T-cell (primary cell): ENCODE measurements around the gene COL9A1. TPM values are rescaled to one million over a fixed set of nuclear protein-coding genes. Genes with fewer than 3 reads are reported as not detected.
A peak's percentile ranks its signal among the peaks of the same experiment; 100 is the strongest.

Source experiments
- ATAC-seq, 4 experiments: fragments of 200-7000 bp in 3 of 4; fragments of 150-1000 bp in 1 of 4; cut with Tn5 transposase; replicated peaks in 1 of 4; 1 replicate in 3 of 4; 2 replicates in 1 of 4; pipeline ENCODE4 v1.10.0; 2021; ENCODE audit warnings: moderate library complexity in 3 of 4, mild to moderate bottlenecking in 2 of 4, moderate number of reproducible peaks in 1 of 4
- CTCF ChIA-PET, 2 donors: fragments of 300-600 bp; sonication (Branson Sonifier 250); formaldehyde crosslinking; loops; one replicate each; lab custom pipeline; 2022; ENCODE audit warnings: antibody characterized with exemption in 2 of 2; lab: Charles Lee
- POLR2A ChIA-PET, 2 donors: fragments of 300-600 bp; sonication (Branson Sonifier 250); formaldehyde crosslinking; loops; one replicate each; lab custom pipeline; 2022; ENCODE audit warnings: antibody characterized with exemption in 2 of 2; lab: Charles Lee
- DNase-seq, 35 experiments: peaks; one replicate each; pipeline versions ENCODE4 v3.0.0 to v3.0.0-alpha.2; 2013 to 2023
- H3K27ac ChIP-seq: one replicate; pipeline ENCODE4 v1.5.1; 2013; ENCODE audit warnings: low read length
- H3K27me3 ChIP-seq, 2 experiments: replicated peaks in 1 of 2; 1 replicate in 1 of 2; 2 replicates in 1 of 2; pipeline versions ENCODE4 v1.6.1 to v1.7.0; 2013; ENCODE audit warnings: low read length in 1 of 2, mixed read lengths in 1 of 2; ENCODE audit not compliant: control insufficient read depth in 2 of 2, insufficient read depth in 2 of 2; ENCODE audit errors: extremely low read depth in 1 of 2
- H3K36me3 ChIP-seq, 2 donors: 1 replicate in 1 of 2; 2 replicates in 1 of 2; pipeline versions ENCODE4 v1.6.1 to v1.7.0; 2013; ENCODE audit warnings: low read length in 1 of 2; ENCODE audit not compliant: control insufficient read depth in 2 of 2, insufficient read depth in 1 of 2; ENCODE audit errors: extremely low read depth in 1 of 2
- H3K4me1 ChIP-seq, 2 experiments: 1 replicate in 1 of 2; 2 replicates in 1 of 2; pipeline versions ENCODE4 v1.6.1 to v1.7.0; 2013; ENCODE audit warnings: low read length in 2 of 2, mixed read lengths in 1 of 2; ENCODE audit not compliant: insufficient read depth in 2 of 2, control insufficient read depth in 1 of 2; ENCODE audit errors: extremely low read depth in 1 of 2
- H3K4me3 ChIP-seq, 2 donors: 1 replicate in 1 of 2; 2 replicates in 1 of 2; pipeline versions ENCODE4 v1.5.1 to v1.7.0; 2013; ENCODE audit warnings: mild to moderate bottlenecking in 2 of 2, low read length in 1 of 2, moderate library complexity in 1 of 2; ENCODE audit not compliant: control insufficient read depth in 1 of 2; ENCODE audit errors: extremely low read depth in 1 of 2
- H3K9me3 ChIP-seq: 2 replicates; pipeline ENCODE4 v1.7.0; 2013
- H3K27ac Mint-ChIP-seq, 2 donors: one replicate each; pipeline ENCODE4 v1.8.0; 2020 to 2021; ENCODE audit warnings: mild to moderate bottlenecking in 2 of 2, mixed read lengths in 2 of 2
- H3K27me3 Mint-ChIP-seq, 2 donors: one replicate each; pipeline ENCODE4 v1.8.0; 2021 to 2022; ENCODE audit warnings: mixed read lengths in 2 of 2
- H3K36me3 Mint-ChIP-seq: one replicate; pipeline ENCODE4 v1.8.0; 2021; ENCODE audit warnings: mixed read lengths
- H3K4me1 Mint-ChIP-seq, 3 donors: one replicate each; pipeline ENCODE4 v1.8.0; 2020 to 2022; ENCODE audit warnings: mixed read lengths in 3 of 3, mild to moderate bottlenecking in 1 of 3
- H3K4me3 Mint-ChIP-seq, 3 donors: one replicate each; pipeline ENCODE4 v1.8.0; 2020 to 2022; ENCODE audit warnings: mild to moderate bottlenecking in 3 of 3, mixed read lengths in 3 of 3, moderate library complexity in 3 of 3
- H3K9me3 Mint-ChIP-seq, 3 donors: one replicate each; pipeline ENCODE4 v1.8.0; 2020 to 2022; ENCODE audit warnings: mixed read lengths in 3 of 3
- WGBS: methylation state at CpG from one replicate; pipeline ENCODE4 v1.1.5; 2013; ENCODE audit warnings: missing lambda C conversion rate; ENCODE audit not compliant: insufficient coverage; 5-methylcytosine and 5-hydroxymethylcytosine counted together
- total RNA-seq, 35 experiments: library from RNA in 6 of 35; stranded (reverse) in 6 of 35; fragments of 120-200 nt in 1 of 35; gene quantifications; one replicate each; pipeline versions ENCODE4 v1.2.1 to v1.2.4 and lab custom pipeline; 2013 to 2026

The COL9A1 gene
- total RNA-seq, 5 donors from 2014 or later (not counting 1 experiment from before 2014, with no cell fraction given): not detected

DNA sequence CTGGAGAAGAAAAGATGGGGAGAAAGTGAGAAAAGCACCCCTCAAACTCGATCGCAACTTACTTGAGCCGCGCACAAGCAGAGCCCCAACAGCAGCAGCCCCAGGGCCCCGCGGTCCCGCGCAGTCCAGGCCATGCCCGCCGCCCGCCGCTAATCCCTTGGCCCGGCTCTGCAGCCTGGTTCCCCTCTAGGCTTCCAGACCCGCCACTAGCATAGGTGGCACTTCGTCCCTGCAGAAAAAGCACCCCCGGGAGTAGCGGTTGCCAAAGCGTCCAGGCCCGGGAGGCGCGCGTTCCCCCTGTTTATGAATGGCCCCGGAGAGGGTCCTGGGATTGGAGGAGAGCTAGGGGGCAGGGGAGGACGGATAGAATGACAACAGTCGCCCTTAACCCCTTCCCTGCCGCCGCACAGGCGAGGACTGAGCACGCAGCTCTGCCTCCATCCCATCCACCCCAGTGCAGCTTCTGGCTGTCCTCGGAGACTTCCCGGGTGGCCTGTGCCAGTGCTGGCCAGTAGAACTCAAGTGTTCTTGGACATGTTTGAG lies 19.9 kb downstream of the COL9A1 start:
- POLR2A ChIA-PET: no interaction called here
- H3K27me3 Mint-ChIP-seq: peaks cover 35 to 42% of the 10 kb centered on the region in 2 donors
- H3K27me3 ChIP-seq: peaks cover 7 to 36% of the 10 kb centered on the region in 2 experiments
- peaks cover 0 to 1% (median 1%) of the 10 kb centered on the region in 3 donors for H3K4me1 Mint-ChIP-seq
- H3K9me3 Mint-ChIP-seq: no peaks in the 10 kb centered on the region
- DNase-seq: no peak
- H3K27ac Mint-ChIP-seq: no peak overlapping the region
- no peak overlapping the region for H3K4me3 Mint-ChIP-seq
- H3K27ac ChIP-seq: no peak overlapping the region
- H3K9me3 ChIP-seq: no peaks in the 10 kb centered on the region
- CTCF ChIA-PET: no interaction called here
- no peaks in the 10 kb centered on the region for H3K4me1 ChIP-seq
- H3K36me3 ChIP-seq: no peaks in the 10 kb centered on the region
- H3K4me3 ChIP-seq: no peak overlapping the region
- H3K36me3 Mint-ChIP-seq: no peaks in the 10 kb centered on the region
- 11% methylated on average over 15 of the region's 31 CpGs for WGBS
- peak in 1 of 4 experiments; percentile 30 for ATAC-seq

DNA sequence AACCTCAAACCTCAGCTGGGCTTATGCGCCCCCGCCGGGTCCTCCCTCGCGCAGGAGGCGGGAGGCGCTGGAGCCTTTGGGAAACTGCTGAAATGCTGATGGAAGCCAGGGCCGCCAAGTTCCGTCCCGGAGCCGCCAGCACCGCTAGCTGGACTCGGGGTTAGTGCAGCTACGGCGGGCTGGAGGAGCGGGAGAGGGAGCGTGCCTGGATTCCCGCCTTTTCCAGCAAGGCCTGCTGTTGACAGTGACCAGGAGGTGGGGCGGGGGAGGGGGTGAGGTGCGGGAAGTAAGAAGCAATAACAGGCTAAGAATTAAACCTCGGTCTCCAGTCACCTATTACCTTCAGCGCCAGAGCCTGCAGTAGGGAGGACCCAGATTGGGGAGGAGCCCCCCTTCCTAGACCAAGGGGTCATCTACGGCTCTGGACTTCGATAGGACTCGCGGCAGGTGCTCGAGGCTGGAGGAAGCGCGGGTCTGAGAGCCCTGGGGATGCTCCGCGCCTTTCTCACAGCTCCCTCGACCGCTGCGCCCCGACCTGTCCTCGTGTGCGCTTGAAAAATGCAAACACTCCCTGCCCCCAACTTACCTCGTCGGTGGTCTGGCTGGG lies 20.5 kb downstream of the COL9A1 start:
- peaks cover 7 to 36% of the 10 kb centered on the region in 2 experiments for H3K27me3 ChIP-seq
- H3K4me3 Mint-ChIP-seq: no peak overlapping the region
- DNase-seq (no peak), ATAC-seq (no peak)
- POLR2A ChIA-PET: interaction anchor here in 1 of 2 donors (0.6 kb wide), 1 partner anchor 74 kb away, joined by 6 read pairs; no protein-coding TSS in a partner anchor
- no peak overlapping the region for H3K4me3 ChIP-seq
- CTCF ChIA-PET: no interaction called here
- H3K9me3 ChIP-seq: no peaks in the 10 kb centered on the region
- no peaks in the 10 kb centered on the region for H3K9me3 Mint-ChIP-seq
- H3K36me3 ChIP-seq: no peaks in the 10 kb centered on the region
- no peak overlapping the region for H3K27ac ChIP-seq
- WGBS: 6% methylated on average over 18 of the region's 39 CpGs
- no peaks in the 10 kb centered on the region for H3K4me1 ChIP-seq
- no peak overlapping the region for H3K27ac Mint-ChIP-seq
- H3K4me1 Mint-ChIP-seq: peaks cover 0 to 1% (median 1%) of the 10 kb centered on the region in 3 donors
- H3K27me3 Mint-ChIP-seq: peaks cover 35 to 42% of the 10 kb centered on the region in 2 donors
- no peaks in the 10 kb centered on the region for H3K36me3 Mint-ChIP-seq

DNA sequence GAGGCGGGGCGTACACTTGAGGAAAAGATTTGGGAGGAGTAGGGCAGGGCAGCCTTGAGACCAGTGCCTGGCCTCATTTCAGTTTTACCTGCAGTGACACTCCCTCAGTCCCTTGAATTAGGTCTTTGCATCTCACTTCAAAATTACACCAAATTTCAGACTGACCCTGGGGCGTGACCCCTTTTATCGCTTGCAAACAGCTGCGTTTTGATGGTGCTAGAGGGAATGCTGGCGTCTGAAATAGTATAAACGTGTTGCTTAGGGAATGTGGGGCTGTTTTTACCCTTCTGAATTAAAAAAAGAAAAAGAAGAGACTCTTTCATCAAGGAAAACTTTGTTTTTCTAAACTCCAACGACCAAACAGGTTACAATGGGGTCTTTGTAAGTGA lies 21.0 kb downstream of the COL9A1 start:
- H3K36me3 ChIP-seq: no peaks in the 10 kb centered on the region

DNA sequence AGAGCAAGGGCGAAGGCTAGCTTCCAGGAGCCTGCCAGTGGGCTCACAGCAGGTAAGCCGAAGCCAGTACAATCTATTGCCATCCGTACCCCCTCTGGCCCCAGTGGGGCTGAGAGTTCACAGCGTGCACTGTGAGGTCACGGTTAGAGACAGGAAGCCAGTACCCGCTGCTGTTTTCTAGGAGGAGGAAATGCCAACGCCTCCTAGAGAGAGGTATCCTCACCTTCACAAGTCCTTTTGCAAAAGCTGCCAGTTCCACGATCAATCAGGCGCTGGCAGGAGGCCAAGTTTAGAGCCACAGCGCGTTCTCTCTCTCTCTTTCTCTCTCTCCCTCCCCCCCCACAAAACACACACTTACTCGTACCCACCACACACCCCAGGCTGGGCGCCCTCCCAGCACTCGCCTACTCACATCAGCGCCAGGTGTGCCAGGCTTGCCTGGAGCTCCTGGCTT lies 22.5 kb downstream of the COL9A1 start:
- H3K27me3 ChIP-seq: peaks cover 7 to 36% of the 10 kb centered on the region in 2 experiments
- no peak overlapping the region for H3K4me3 ChIP-seq
- ATAC-seq (no peak), DNase-seq (no peak)
- no peak overlapping the region for H3K27ac Mint-ChIP-seq
- H3K4me1 Mint-ChIP-seq: peaks cover 0 to 1% (median 1%) of the 10 kb centered on the region in 3 donors
- peaks cover 39 to 45% of the 10 kb centered on the region in 2 donors for H3K27me3 Mint-ChIP-seq
- no peak overlapping the region for H3K4me3 Mint-ChIP-seq
- H3K9me3 ChIP-seq: no peaks in the 10 kb centered on the region
- no peaks in the 10 kb centered on the region for H3K36me3 Mint-ChIP-seq
- 58% methylated on average over 6 of the region's 15 CpGs for WGBS
- H3K9me3 Mint-ChIP-seq: no peaks in the 10 kb centered on the region
- POLR2A ChIA-PET: no interaction called here
- H3K27ac ChIP-seq: no peak overlapping the region
- CTCF ChIA-PET: no interaction called here
- no peaks in the 10 kb centered on the region for H3K4me1 ChIP-seq
- H3K36me3 ChIP-seq: no peaks in the 10 kb centered on the region

More for the DNA sequence above, 21.0 kb downstream of the COL9A1 start:
- no peak overlapping the region for H3K27ac ChIP-seq
- H3K27me3 ChIP-seq: peaks cover 7 to 36% of the 10 kb centered on the region in 2 experiments
- Mint-ChIP-seq H3K4me1 (peaks cover 0 to 1% (median 1%) of the 10 kb centered on the region in 3 donors), H3K4me3 (no peak overlapping the region), H3K27ac (no peak overlapping the region), H3K27me3 (peaks cover 35 to 42% of the 10 kb centered on the region in 2 donors), H3K9me3 (no peaks in the 10 kb centered on the region), H3K36me3 (no peaks in the 10 kb centered on the region)
- no peak for ATAC-seq
- H3K4me1 ChIP-seq: no peaks in the 10 kb centered on the region
- H3K4me3 ChIP-seq: no peak overlapping the region
- H3K9me3 ChIP-seq: no peaks in the 10 kb centered on the region
- ChIA-PET CTCF (no interaction called here), POLR2A (interaction anchor here in 1 of 2 donors (0.6 kb wide), 1 partner anchor 74 kb away, joined by 6 read pairs; no protein-coding TSS in a partner anchor)
- no peak for DNase-seq
- WGBS: no CpG with 5 or more reads among the region's 8 CpGs

DNA sequence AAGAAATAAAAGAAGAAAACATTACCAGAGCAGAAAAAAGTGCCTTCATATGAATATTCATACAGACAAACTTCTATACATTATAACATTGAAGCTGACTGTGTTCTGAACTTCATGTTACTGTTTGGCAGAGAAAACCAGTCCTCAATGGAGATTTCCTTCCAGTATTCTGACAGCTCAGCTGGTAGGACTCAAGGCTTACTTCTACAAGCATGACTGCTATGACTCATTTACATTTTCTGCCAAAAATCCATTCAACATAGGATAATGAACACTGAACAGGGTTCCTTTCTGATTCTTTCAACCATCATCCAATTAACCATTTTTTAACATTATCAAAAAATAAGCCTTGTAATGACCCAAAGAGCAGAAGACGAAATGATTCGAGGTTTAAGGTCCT lies 25.4 kb downstream of the COL9A1 start:
- Mint-ChIP-seq H3K4me1 (peaks cover 0 to 1% (median 1%) of the 10 kb centered on the region in 3 donors), H3K27me3 (peaks cover 23 to 35% of the 10 kb centered on the region in 2 donors), H3K4me3 (no peak overlapping the region), H3K27ac (no peak overlapping the region), H3K9me3 (no peaks in the 10 kb centered on the region), H3K36me3 (no peaks in the 10 kb centered on the region)
- H3K27ac ChIP-seq: no peak overlapping the region
- 78% methylated on average over 2 of the region's 2 CpGs for WGBS
- ATAC-seq (no peak), DNase-seq (no peak)
- no peaks in the 10 kb centered on the region for H3K4me1 ChIP-seq
- ChIA-PET CTCF (no interaction called here), POLR2A (no interaction called here)
- peaks cover 5 to 24% of the 10 kb centered on the region in 2 experiments for H3K27me3 ChIP-seq
- no peaks in the 10 kb centered on the region for H3K9me3 ChIP-seq
- H3K4me3 ChIP-seq: no peak overlapping the region
- H3K36me3 ChIP-seq: no peaks in the 10 kb centered on the region

- Histone ChIP-seq H3K36me3 (no peaks in the 10 kb centered on the region), H3K4me3 (no peak overlapping the region), H3K27ac (no peak overlapping the region), H3K9me3 (no peaks in the 10 kb centered on the region), H3K4me1 (no peaks in the 10 kb centered on the region), H3K27me3 (no peaks in the 10 kb centered on the region)
- Mint-ChIP-seq H3K36me3 (no peaks in the 10 kb centered on the region), H3K27ac (no peak overlapping the region), H3K27me3 (peaks cover 12 to 14% of the 10 kb centered on the region in 2 donors), H3K4me3 (no peak overlapping the region), H3K9me3 (no peaks in the 10 kb centered on the region), H3K4me1 (no peaks in the 10 kb centered on the region)
- ChIA-PET POLR2A (interaction anchor here in 1 of 2 donors (0.8 kb wide), 1 partner anchor 24 kb away, joined by 4 read pairs; no protein-coding TSS in a partner anchor), CTCF (no interaction called here)
- ATAC-seq (no peak), DNase-seq (no peak)
- no CpG with 5 or more reads among the region's 4 CpGs for WGBS
Observed at GRCh38 chr6:70274338-70274737, 28.5 kb downstream of the COL9A1 start.
